Aorta (tissue), 5 donors: ENCODE results near the gene SC5D. TPM values are rescaled to one million over a fixed set of nuclear protein-coding genes. Genes with fewer than 3 reads are reported as not detected.

Source experiments
- ATAC-seq: fragments of 200-7000 bp; cut with Tn5 transposase; one replicate; pipeline ENCODE4 v1.9.1; 2022; ENCODE audit warnings: moderate library complexity; ENCODE audit not compliant: low FRiP score
- DNase-seq, 2 donors: peaks; one replicate each; pipeline ENCODE4 v3.0.0-alpha.2; 2020
- H3K27ac ChIP-seq, 2 donors: one replicate each; pipeline ENCODE4 v1.5.1; 2013; ENCODE audit warnings: low read length in 2 of 2, mild to moderate bottlenecking in 2 of 2, moderate library complexity in 2 of 2, control low read depth in 1 of 2, inconsistent platforms in 1 of 2, low read depth in 1 of 2
- H3K27me3 ChIP-seq, 2 donors: one replicate each; pipeline ENCODE4 v1.6.1; 2013; ENCODE audit warnings: control low read depth in 1 of 2, low read length in 1 of 2, mild to moderate bottlenecking in 1 of 2, moderate library complexity in 1 of 2; ENCODE audit not compliant: insufficient read depth in 2 of 2, control insufficient read depth in 1 of 2
- H3K36me3 ChIP-seq, 2 donors: one replicate each; pipeline ENCODE4 v1.6.1; 2013; ENCODE audit warnings: control low read depth in 1 of 2, low read length in 1 of 2, mild to moderate bottlenecking in 1 of 2; ENCODE audit not compliant: insufficient read depth in 2 of 2, control insufficient read depth in 1 of 2
- H3K4me1 ChIP-seq, 2 donors: one replicate each; pipeline ENCODE4 v1.6.1; 2013; ENCODE audit warnings: low read length in 2 of 2, control low read depth in 1 of 2, mild to moderate bottlenecking in 1 of 2, moderate library complexity in 1 of 2; ENCODE audit not compliant: insufficient read depth in 2 of 2, control insufficient read depth in 1 of 2
- H3K4me3 ChIP-seq, 2 donors: one replicate each; pipeline ENCODE4 v1.5.1; 2013; ENCODE audit warnings: low read length in 2 of 2, control low read depth in 1 of 2, mild to moderate bottlenecking in 1 of 2
- H3K9me3 ChIP-seq: one replicate; pipeline ENCODE4 v1.6.1; 2013; ENCODE audit warnings: mild to moderate bottlenecking, low read length; ENCODE audit not compliant: control insufficient read depth
- whole genome bisulfite sequencing, 2 donors: extraction: QIAGEN DNeasy Blood & Tissue Kit; methylation state at CpG; one replicate each; pipeline ENCODE4 v1.1.7; 2013; 5-methylcytosine and 5-hydroxymethylcytosine counted together
- intact Hi-C, 2 donors: fragments of 100-400 bp; cut with DNase I; formaldehyde crosslinking; loops; one replicate each; pipeline versions ENCODE4 v1.14.2 to v1.15.0; 2022
- long read RNA-seq, 2 donors: library from polyadenylated mRNA; unstranded; transcript quantifications; one replicate each; pipeline ENCODE4 v2.0.0, GENCODE V29; 2020 to 2021
- polyA plus RNA-seq, 2 donors: library from polyadenylated mRNA; stranded (reverse); fragments of 200-250 nt; gene quantifications; one replicate each; pipeline ENCODE4 v1.2.3, GENCODE V29; 2013
- total RNA-seq, 2 donors: library from RNA; stranded (reverse); fragmentation: NEBNext Ultra II Directional; extraction: Animal tissue kit (Norgen Biotek cat#: 25700); gene quantifications; one replicate each; pipeline ENCODE4 v1.2.1, GENCODE V29; 2021
- donor health status: healthy with polysubstance abuse.
- donor health status: Bipolar disorder and iron deficiency.
- donor health status: DM: no; HTN: no; CAD: no.
- donor health status: DM: no; HTN: no; CAD: no.
- donor health status: DM: yes; HTN: yes; CAD: no.

SC5D gene
- total RNA-seq: 10 to 100 TPM; 24.4 to 27.3 TPM
- polyA plus RNA-seq: 10 to 100 TPM; 11.2 to 20.0 TPM
- long read RNA-seq, donor 1, transcript SC5D-201 (5 exons, 2,456 nt): major isoform, 51 of 57 reads
- long read RNA-seq, donor 1, partial matches to known transcripts: 0 of 57 reads
- long read RNA-seq, donor 1, other reads (novel, unspliced or antisense): 3 of 57 reads
- long read RNA-seq, donor 2, transcript SC5D-201 (5 exons, 2,456 nt): major isoform, 6 of 7 reads
- long read RNA-seq, donor 2, partial matches to known transcripts: 1 of 7 reads
- long read RNA-seq, donor 2, other reads (novel, unspliced or antisense): 0 of 7 reads

DNA sequence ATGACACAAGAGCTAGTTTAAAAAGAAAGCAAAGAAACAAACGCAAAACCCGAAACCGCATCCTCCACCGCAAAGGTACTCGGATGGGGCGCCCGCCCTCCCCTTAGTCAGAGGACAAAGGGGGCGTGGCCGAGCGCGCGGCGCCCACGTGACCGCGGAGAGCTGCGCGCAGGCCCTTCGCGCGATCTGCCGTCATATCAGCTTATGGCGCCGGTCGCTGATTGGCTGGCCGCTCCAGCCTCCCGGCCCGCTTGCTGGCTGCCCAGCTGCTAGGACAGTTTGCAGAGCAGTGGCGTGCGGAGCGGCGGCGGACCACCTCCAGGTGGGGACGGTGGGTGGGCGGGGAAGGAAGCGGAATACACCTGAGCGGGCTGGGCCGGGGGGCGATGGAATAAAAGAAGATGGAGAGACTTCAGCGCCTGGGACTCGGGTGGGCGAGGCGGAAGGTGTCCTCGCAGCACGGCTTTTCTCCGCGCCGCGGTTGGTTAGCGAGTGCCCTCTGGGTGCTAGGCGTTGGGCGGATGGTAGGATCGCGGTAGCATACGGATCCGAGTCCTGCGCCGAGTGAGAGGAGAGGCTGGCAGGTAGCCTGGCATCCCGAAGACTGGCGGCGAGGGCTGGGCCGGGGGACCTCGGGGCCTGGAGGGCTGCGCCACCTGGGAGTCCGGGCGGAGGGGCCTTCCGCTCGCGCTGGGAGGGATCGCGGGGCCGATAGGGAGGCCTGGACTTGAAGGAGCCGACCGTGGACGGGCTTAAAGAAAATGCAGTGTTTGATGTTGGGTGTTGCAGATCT lies at the start of gene SC5D:
Gene SC5D (plus strand): TSS at position 277 of the 793 bp plus-strand sequence. CDS start 10,605 bp downstream, outside the sequence.
- Histone ChIP-seq H3K36me3 (no peaks in the 10 kb centered on the region), H3K4me3 (peak within 1 kb of the TSS; percentile 65 to 68), H3K4me1 (peaks cover 0 to 3% of the 10 kb centered on the region in 2 donors), H3K9me3 (no peaks in the 10 kb centered on the region), H3K27ac (peak within 1 kb of the TSS; percentile 6 to 89), H3K27me3 (no peaks in the 10 kb centered on the region)
- ATAC-seq (peak; percentile 100), DNase-seq (peak; percentile 97 to 98)
- 0 to 1% methylated on average over 74 to 75 of the region's 75 CpGs for WGBS, 2 donors
- intact Hi-C loops: no loop called here

DNA sequence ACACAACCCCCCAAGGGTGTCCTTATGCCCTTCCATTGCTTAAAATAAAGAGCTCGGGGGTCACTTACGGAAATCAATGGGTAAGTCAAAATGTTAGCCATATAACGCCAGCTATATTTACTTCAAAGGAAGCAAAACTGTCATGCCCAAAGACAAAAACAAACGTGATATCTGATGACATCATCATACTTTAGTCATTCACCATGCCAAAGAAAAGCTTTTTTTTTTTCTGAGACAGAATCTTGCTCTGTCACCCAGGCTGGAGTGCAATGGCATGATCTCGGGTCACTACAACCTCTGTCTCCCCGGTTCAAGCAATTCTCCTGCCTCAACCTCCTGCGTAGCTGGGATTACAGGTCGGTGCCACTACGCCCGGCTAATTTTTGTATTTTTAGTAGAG lies 47.7 kb upstream of the SC5D start:
- DNase-seq: no peak
- intact Hi-C loops: loop anchor here in 1 of 2 donors (5.0 kb wide), 1 partner anchor 347 kb away; no protein-coding TSS in a partner anchor
- WGBS, 2 donors: 81 to 82% methylated on average over 10 of the region's 10 CpGs

DNA sequence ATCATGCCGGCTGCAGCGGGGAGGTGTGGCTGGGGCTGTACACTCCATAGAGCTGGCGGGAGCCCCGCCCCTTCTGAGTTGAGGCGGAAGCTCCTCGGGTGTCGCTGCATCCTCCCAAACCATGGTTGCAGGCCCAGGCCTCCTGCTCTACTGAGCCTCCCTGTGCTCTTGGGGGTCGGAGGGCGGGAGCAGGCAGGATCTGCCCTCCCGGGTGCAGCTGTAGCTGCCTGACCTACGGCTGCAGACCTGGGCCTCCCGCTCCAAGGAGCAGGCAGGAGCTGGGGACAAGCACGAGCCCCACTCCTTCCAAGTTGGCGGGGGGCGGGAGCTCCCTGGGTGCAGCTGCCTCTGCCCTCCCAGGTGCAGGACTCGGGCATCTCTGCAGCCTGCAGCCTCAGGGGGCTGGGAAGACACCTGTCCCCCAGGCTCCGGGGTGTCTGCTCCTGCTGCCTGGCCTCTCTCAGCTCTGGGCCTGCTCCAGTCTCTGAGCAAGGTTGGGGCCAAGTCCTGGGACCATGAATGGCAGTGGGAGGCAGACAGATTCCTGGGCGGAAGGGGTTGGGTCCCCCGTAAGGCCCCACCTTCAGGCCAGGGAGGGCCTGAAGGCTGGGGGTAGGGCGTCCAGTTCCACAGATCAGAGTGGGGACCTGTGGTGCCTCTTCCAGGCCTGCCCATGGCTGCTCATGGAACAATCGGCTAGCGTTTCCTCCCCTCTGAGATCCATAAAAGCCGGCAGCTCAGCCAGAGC lies 46.4 kb upstream of the SC5D start:
- ATAC-seq: no peak

More for the DNA sequence above, 47.7 kb upstream of the SC5D start:
- no peak overlapping the region for H3K27ac ChIP-seq
- H3K4me1 ChIP-seq: no peaks in the 10 kb centered on the region
- H3K9me3 ChIP-seq: no peaks in the 10 kb centered on the region
- ATAC-seq: no peak
- H3K4me3 ChIP-seq: no peak overlapping the region
- no peaks in the 10 kb centered on the region for H3K36me3 ChIP-seq
- H3K27me3 ChIP-seq: no peaks in the 10 kb centered on the region

DNA sequence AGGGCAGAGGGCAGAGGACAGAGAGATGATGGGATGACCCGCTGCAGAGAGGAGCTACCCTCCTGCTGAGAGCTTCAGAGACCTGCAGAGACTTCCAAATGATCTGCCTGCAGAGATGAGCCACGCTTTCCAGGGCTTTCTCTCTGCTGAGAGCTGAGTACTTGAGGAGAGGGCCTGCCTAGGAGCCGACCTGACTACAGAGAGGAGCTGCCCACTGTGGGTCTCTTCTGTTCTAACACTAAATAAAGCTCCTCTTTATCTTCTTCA lies 45.9 kb upstream of the SC5D start:
- no peak for ATAC-seq
- WGBS, 2 donors: 84 to 89% methylated on average over 3 of the region's 3 CpGs
- intact Hi-C loops: loop anchor here in 1 of 2 donors (5.0 kb wide), 1 partner anchor 346 kb away; no protein-coding TSS in a partner anchor
- Histone ChIP-seq H3K27ac (no peak overlapping the region), H3K4me3 (no peak overlapping the region), H3K4me1 (no peaks in the 10 kb centered on the region), H3K27me3 (peaks cover 0 to 3% of the 10 kb centered on the region in 2 donors), H3K9me3 (no peaks in the 10 kb centered on the region), H3K36me3 (no peaks in the 10 kb centered on the region)
- DNase-seq: no peak

More for the DNA sequence above, 46.4 kb upstream of the SC5D start:
- no peak overlapping the region for H3K4me3 ChIP-seq
- H3K9me3 ChIP-seq: no peaks in the 10 kb centered on the region
- H3K27ac ChIP-seq: no peak overlapping the region
- intact Hi-C loops: loop anchor here in 1 of 2 donors (5.0 kb wide), 1 partner anchor 346 kb away; no protein-coding TSS in a partner anchor
- DNase-seq: no peak
- WGBS, 2 donors: 92 to 93% methylated on average over 23 of the region's 23 CpGs
- no peaks in the 10 kb centered on the region for H3K36me3 ChIP-seq
- H3K4me1 ChIP-seq: no peaks in the 10 kb centered on the region
- H3K27me3 ChIP-seq: peaks cover 0 to 3% of the 10 kb centered on the region in 2 donors

- H3K27me3 ChIP-seq: peaks cover 0 to 3% of the 10 kb centered on the region in 2 donors
- intact Hi-C loops: loop anchor here (2.0 to 5.0 kb wide), 2 partner anchors 342 to 344 kb away; no protein-coding TSS in a partner anchor
- ATAC-seq (no peak), DNase-seq (no peak)
- WGBS, 2 donors: 77 to 80% methylated on average over 4 of the region's 4 CpGs
- no peaks in the 10 kb centered on the region for H3K4me1 ChIP-seq
- no peaks in the 10 kb centered on the region for H3K9me3 ChIP-seq
- H3K4me3 ChIP-seq: no peak overlapping the region
- no peaks in the 10 kb centered on the region for H3K36me3 ChIP-seq
- no peak overlapping the region for H3K27ac ChIP-seq
These were observed 44.1 kb upstream of the SC5D start for GRCh38 chr11:121248496-121248895.

GRCh38 chr11:121249039-121249663 lies 43.4 kb upstream of the SC5D start:
- Histone ChIP-seq H3K9me3 (no peaks in the 10 kb centered on the region), H3K27me3 (peaks cover 0 to 3% of the 10 kb centered on the region in 2 donors), H3K36me3 (no peaks in the 10 kb centered on the region), H3K27ac (no peak overlapping the region), H3K4me1 (no peaks in the 10 kb centered on the region), H3K4me3 (no peak overlapping the region)
- WGBS, 2 donors: 28% methylated on average over 7 of the region's 7 CpGs
- no peak for DNase-seq
- intact Hi-C loops: loop anchor here (2.0 to 5.0 kb wide), 2 partner anchors 342 to 343 kb away; no protein-coding TSS in a partner anchor
- no peak for ATAC-seq

DNA sequence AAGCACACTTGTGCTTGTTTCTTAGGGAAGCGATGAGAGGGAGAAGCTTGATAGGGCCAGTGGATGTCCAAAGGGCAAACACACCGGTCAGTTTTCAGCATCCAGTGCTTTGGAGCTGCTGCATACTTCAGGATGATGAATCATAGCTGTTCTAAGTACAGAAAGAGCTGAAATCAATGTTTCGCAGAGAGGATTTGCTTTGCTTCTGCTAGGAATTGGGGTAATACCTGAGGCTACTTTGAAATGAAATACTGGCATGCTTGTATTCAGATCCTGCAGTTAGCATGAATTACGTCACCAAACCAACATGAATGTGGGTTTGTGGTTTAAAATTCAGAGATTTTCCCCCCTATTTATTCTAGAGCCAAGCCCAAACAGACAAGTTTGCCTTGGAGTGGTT lies 41.7 kb upstream of the SC5D start:
- DNase-seq: no peak
- 87 to 95% methylated on average over 4 of the region's 4 CpGs for WGBS, 2 donors
- Histone ChIP-seq H3K36me3 (no peaks in the 10 kb centered on the region), H3K4me1 (no peaks in the 10 kb centered on the region), H3K4me3 (no peak overlapping the region), H3K27me3 (peaks cover 0 to 3% of the 10 kb centered on the region in 2 donors), H3K27ac (no peak overlapping the region), H3K9me3 (no peaks in the 10 kb centered on the region)
- intact Hi-C loops: no loop called here
- ATAC-seq: no peak

DNA sequence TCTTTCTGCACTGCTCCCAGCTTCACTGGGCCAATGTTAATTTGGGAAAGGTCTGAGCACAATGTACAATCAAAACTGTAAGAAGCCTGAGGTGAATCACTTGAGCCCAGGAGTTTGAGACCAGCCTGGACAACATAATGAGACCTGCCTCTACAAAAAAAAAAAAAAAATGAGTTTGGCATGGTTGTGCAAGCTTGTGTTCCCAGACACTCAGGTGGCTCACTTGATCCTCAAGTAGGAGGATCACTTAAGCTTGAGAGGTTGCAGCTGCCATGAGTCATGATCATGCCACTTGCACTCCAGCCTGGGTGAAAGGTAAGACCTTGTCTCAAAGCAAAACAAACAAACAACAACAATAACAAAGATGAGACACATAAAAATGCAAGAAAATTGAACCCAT lies 38.6 kb upstream of the SC5D start:
- Histone ChIP-seq H3K27ac (no peak overlapping the region), H3K36me3 (no peaks in the 10 kb centered on the region), H3K27me3 (peaks cover 0 to 3% of the 10 kb centered on the region in 2 donors), H3K9me3 (no peaks in the 10 kb centered on the region), H3K4me3 (no peak overlapping the region), H3K4me1 (no peaks in the 10 kb centered on the region)
- intact Hi-C loops: no loop called here
- DNase-seq: no peak
- ATAC-seq: no peak
